SK-N-SH (cell line): ENCODE results near the gene SSUH2. TPM values are rescaled to one million over a fixed set of nuclear protein-coding genes. Genes with fewer than 3 reads are reported as not detected.
"Not testable (repeated sequence)": the region's sequence is repeated elsewhere in the genome, so short reads cannot be mapped to it uniquely, and the experiment has no call there.

Experiments used
- CTCF ChIA-PET: fragments of 300-600, 350-600 bp; formaldehyde crosslinking; extraction: SDS; loops from one replicate; lab custom pipeline; 2021; lab: Yijun Ruan, JAX
- POLR2A ChIA-PET: fragments of 350-600 bp; sonication (Branson Sonifier 250); formaldehyde crosslinking; extraction: SDS; loops from one replicate; lab custom pipeline; 2020; ENCODE audit warnings: antibody characterized with exemption, inconsistent platforms; lab: Yijun Ruan, JAX
- DNase-seq: peaks from one replicate; pipeline ENCODE4 v3.0.0; 2012
- H2AFZ ChIP-seq: fragments of 200-600 bp; sonication (generic); 2 replicates; pipeline ENCODE4 v1.8.1; 2016; ENCODE audit warnings: antibody characterized with exemption, mild to moderate bottlenecking, low read depth
- H3F3A ChIP-seq: fragments of 200-600 bp; sonication (generic); replicated peaks from 2 replicates; pipeline ENCODE3; 2016; ENCODE audit warnings: antibody characterized with exemption, mild to moderate bottlenecking; ENCODE audit not compliant: insufficient read depth
- H3K27ac ChIP-seq, 2 experiments: fragments of 200-500 bp in 1 of 2; fragments of 200-600 bp in 1 of 2; sonication (Bioruptor generic) in 1 of 2; sonication (generic), shearing (Covaris generic) in 1 of 2; 2 replicates each; pipeline versions ENCODE4 v1.5.1 to v1.6.1; 2014 to 2016; ENCODE audit warnings: low read depth in 2 of 2, inconsistent platforms in 1 of 2, low read length in 1 of 2, mild to moderate bottlenecking in 1 of 2, mixed read lengths in 1 of 2
- H3K27me3 ChIP-seq: fragments of 200-600 bp; sonication (generic), shearing (Covaris generic); 2 replicates; pipeline ENCODE4 v1.6.1; 2016; ENCODE audit warnings: mixed run types; ENCODE audit not compliant: insufficient read depth
- H3K36me3 ChIP-seq, 2 experiments: fragments of 200-500 bp in 1 of 2; fragments of 200-600 bp in 1 of 2; sonication (Bioruptor generic) in 1 of 2; sonication (generic) in 1 of 2; replicated peaks in 1 of 2; 2 replicates each; pipeline versions ENCODE3 to v1.5.1; 2014 to 2016; ENCODE audit warnings: low read length in 1 of 2, mild to moderate bottlenecking in 1 of 2; ENCODE audit not compliant: insufficient read depth in 2 of 2, control insufficient read depth in 1 of 2
- H3K4me1 ChIP-seq, 2 experiments: fragments of 200-500 bp in 1 of 2; fragments of 200-600 bp in 1 of 2; sonication (Bioruptor generic) in 1 of 2; sonication (generic), shearing (Covaris generic) in 1 of 2; 2 replicates each; pipeline versions ENCODE4 v1.5.1 to v1.6.1; 2014 to 2016; ENCODE audit warnings: low read depth in 1 of 2, low read length in 1 of 2, mixed run types in 1 of 2; ENCODE audit not compliant: insufficient read depth in 2 of 2, control insufficient read depth in 1 of 2
- H3K4me2 ChIP-seq: fragments of 200-600 bp; sonication (generic), shearing (Covaris generic); 2 replicates; pipeline ENCODE4 v1.6.1; 2017; ENCODE audit warnings: mixed run types
- H3K4me3 ChIP-seq, 2 experiments: fragments of 200-500 bp in 1 of 2; fragments of 200-600 bp in 1 of 2; sonication (Bioruptor generic) in 1 of 2; sonication (generic), shearing (Covaris generic) in 1 of 2; 2 replicates each; pipeline versions ENCODE4 v1.5.1 to v1.8.1; 2014 to 2016; ENCODE audit warnings: low read depth in 2 of 2, inconsistent platforms in 1 of 2, low read length in 1 of 2, mild to moderate bottlenecking in 1 of 2, mixed read lengths in 1 of 2, moderate library complexity in 1 of 2
- H3K79me2 ChIP-seq: fragments of 200-600 bp; sonication (generic); 2 replicates; pipeline ENCODE4 v1.8.1; 2017; ENCODE audit warnings: mild to moderate bottlenecking; ENCODE audit not compliant: insufficient read depth
- H3K9ac ChIP-seq: fragments of 200-600 bp; sonication (generic); 2 replicates; pipeline ENCODE4 v1.6.1; 2017; ENCODE audit warnings: mixed run types
- H3K9me2 ChIP-seq: fragments of 200-600 bp; sonication (generic); 2 replicates; pipeline ENCODE4 v1.6.1; 2017; ENCODE audit warnings: mixed run types
- H3K9me3 ChIP-seq: fragments of 200-600 bp; sonication (generic); 2 replicates; pipeline ENCODE4 v1.6.1; 2017; ENCODE audit warnings: mixed run types, mild to moderate bottlenecking, moderate library complexity
- H4K20me1 ChIP-seq: fragments of 200-600 bp; sonication (generic); 2 replicates; pipeline ENCODE4 v1.6.1; 2017; ENCODE audit warnings: mild to moderate bottlenecking, mixed run types; ENCODE audit not compliant: insufficient read depth
- ELF1 ChIP-seq: IDR thresholded peaks from 2 replicates; pipeline ENCODE4 v1.4.0; 2012
- EZH2phosphoT487 ChIP-seq: fragments of 200-600 bp; sonication (generic); IDR thresholded peaks from 2 replicates; pipeline ENCODE4 v1.6.1; 2017; ENCODE audit warnings: low read depth, mixed run types, mild to moderate bottlenecking, antibody characterized with exemption, moderate library complexity, borderline replicate concordance
- FOXJ3 ChIP-seq: sonication (generic); formaldehyde crosslinking; IDR thresholded peaks from 2 replicates; pipeline ENCODE4 v1.5.1; 2020; ENCODE audit warnings: mild to moderate bottlenecking, missing genetic modification reagents
- FOXM1 ChIP-seq: IDR thresholded peaks from 2 replicates; pipeline ENCODE4 v1.4.0; 2012; ENCODE audit warnings: low read depth, mild to moderate bottlenecking
- NRF1 ChIP-seq: IDR thresholded peaks from 2 replicates; pipeline ENCODE4 v1.6.1; 2012; ENCODE audit warnings: low read depth, mild to moderate bottlenecking, low read length
- RCOR1 ChIP-seq: fragments of 150-350 bp; IDR thresholded peaks from 2 replicates; pipeline ENCODE4 v1.6.1; 2017; ENCODE audit warnings: antibody characterized with exemption, low read length
- RXRA ChIP-seq: IDR thresholded peaks from 2 replicates; pipeline ENCODE4 v1.4.0; 2012; ENCODE audit warnings: low read depth, mild to moderate bottlenecking, borderline replicate concordance
- TEAD4 ChIP-seq: IDR thresholded peaks from 2 replicates; pipeline ENCODE4 v1.4.0; 2012; ENCODE audit warnings: mild to moderate bottlenecking, borderline replicate concordance; ENCODE audit not compliant: insufficient read depth
- WGBS: methylation state at CpG from one replicate; pipeline ENCODE4 v1.1.6; 2017; ENCODE audit warnings: low lambda C conversion rate; 5-methylcytosine and 5-hydroxymethylcytosine counted together
- polyA plus RNA-seq, 3 experiments: library from polyadenylated mRNA; depleted of rRNA; stranded (reverse); fragments of >200 nt; gene quantifications; 2 replicates each; pipeline ENCODE4 v1.2.3, GENCODE V29; 2012
- TF ChIP-seq, protein P1 (sequence below): IDR thresholded peaks from 2 replicates; pipeline ENCODE4 v1.4.0; 2012; ENCODE audit warnings: low read depth, borderline replicate concordance
- TF ChIP-seq, protein P2 (sequence below): IDR thresholded peaks from 2 replicates; pipeline ENCODE4; 2012

SSUH2 gene
- polyA plus RNA-seq, 1 of the 3 experiments (the other 2 are of a cell fraction): 0.18 TPM

DNA sequence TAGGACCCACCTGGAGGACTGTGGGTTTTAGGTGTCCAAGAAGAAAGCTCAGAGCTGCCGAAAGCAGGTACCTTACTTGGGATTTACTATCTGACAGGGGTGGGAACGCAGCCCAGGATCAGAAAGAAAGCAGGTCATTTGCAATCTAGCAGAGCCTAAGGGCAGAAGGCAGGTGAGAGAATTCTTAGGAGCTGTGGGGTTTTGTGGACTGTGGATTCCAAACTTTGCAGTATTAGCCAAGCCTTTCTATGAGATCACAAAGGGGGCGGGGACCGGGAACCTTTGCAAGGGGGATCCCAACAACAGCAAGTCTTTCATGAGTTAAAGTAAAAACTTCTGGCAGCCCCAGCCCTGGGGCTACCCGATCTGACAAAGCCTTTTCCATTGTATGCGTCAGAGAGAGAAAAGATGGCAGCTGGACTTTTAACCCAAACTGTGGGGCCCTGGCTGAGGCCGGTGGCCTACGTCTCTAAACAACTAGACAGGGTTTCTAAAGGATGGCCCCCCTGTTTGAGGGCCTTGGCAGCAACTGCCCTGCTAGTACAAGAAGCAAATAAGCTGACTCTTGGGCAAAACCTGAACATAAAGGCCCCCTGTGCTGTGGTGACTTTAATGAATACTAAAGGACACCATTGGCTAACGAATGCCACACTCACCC lies 37.4 kb upstream of the SSUH2 start:
- H2AFZ ChIP-seq, H3K9ac ChIP-seq, H3K79me2 ChIP-seq, H3K9me3 ChIP-seq, H4K20me1 ChIP-seq, POLR2A ChIA-PET, H3K36me3 ChIP-seq, H3K4me2 ChIP-seq, H3K4me1 ChIP-seq, H3K27me3 ChIP-seq, H3K4me3 ChIP-seq, DNase-seq, H3F3A ChIP-seq, H3K27ac ChIP-seq, H3K9me2 ChIP-seq: not testable (repeated sequence)
- CTCF ChIA-PET: interaction anchor here (0.6 kb wide), 1 partner anchor 37 kb away, joined by 3 read pairs; no protein-coding TSS in a partner anchor
- 93% methylated on average over 7 of the region's 9 CpGs for whole genome bisulfite sequencing

DNA sequence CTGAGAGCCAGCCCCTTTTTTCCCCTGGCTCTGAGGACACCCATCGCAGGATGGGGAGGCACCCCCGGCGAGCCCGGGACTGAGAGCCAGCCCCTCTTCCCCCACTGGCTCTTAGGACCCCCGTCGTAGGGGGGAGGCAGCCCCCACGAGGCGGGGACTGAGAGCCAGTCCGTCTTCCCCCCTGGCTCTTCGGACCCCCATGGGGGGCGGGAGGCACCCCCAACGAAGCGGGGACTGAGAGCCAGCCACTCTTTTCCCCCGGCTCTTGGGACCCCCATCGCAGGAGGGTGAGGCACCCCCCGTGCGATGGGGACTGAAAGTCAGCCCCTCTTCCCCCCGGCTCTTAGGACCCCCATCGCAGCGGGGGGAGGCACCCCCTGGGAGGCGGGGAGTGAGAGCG lies 36.8 kb upstream of the SSUH2 start:
- POLR2A ChIA-PET: no interaction called here
- no peak for TF ChIP-seq FOXM1
- TF ChIP-seq NRF1: no peak
- no peak for TF ChIP-seq RXRA
- no peak for TF ChIP-seq TEAD4
- no peak for TF ChIP-seq RCOR1
- TF ChIP-seq, protein P1, sequence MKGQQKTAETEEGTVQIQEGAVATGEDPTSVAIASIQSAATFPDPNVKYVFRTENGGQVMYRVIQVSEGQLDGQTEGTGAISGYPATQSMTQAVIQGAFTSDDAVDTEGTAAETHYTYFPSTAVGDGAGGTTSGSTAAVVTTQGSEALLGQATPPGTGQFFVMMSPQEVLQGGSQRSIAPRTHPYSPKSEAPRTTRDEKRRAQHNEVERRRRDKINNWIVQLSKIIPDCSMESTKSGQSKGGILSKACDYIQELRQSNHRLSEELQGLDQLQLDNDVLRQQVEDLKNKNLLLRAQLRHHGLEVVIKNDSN: no peak
- no peak for TF ChIP-seq EZH2phosphoT487
- TF ChIP-seq FOXJ3 (CRISPR knock-in tag): no peak
- no peak for TF ChIP-seq ELF1
- TF ChIP-seq, protein P2, sequence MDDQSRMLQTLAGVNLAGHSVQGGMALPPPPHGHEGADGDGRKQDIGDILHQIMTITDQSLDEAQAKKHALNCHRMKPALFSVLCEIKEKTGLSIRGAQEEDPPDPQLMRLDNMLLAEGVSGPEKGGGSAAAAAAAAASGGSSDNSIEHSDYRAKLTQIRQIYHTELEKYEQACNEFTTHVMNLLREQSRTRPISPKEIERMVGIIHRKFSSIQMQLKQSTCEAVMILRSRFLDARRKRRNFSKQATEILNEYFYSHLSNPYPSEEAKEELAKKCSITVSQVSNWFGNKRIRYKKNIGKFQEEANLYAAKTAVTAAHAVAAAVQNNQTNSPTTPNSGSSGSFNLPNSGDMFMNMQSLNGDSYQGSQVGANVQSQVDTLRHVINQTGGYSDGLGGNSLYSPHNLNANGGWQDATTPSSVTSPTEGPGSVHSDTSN: no peak
- TF ChIP-seq, all 33 proteins: peak for 0

DNA sequence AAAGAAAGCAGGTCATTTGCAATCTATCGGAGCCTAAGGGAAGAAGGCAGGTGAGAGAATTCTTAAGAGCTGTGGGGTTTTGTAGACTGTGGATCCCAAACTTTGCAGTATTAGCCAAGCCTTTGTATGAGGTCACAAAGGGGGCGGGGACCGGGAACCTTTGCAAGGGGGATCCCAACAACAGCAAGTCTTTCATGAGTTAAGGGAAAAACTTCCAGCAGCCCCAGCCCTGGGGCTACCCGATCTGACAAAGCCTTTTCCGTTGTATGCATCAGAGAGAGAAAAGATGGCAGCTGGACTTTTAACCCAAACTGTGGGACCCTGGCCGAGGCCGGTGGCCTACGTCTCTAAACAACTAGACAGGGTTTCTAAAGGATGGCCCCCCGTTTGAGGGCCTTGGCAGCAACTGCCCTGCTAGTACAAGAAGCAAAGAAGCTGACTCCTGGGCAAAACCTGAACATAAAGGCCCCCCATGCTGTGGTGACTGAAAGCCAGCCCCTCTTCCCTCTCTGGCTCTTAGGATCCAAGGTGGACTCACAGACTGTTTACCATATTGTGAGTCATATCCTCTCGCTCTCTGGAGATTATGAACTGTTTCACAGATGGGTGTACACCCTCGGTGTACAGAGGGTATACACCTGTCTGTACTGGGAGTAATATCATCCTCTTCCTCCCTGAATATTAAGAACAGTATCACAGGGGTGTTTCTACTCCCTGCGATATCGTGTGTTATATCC lies 35.4 kb upstream of the SSUH2 start:
- POLR2A ChIA-PET, H4K20me1 ChIP-seq, H3F3A ChIP-seq, H3K79me2 ChIP-seq, H2AFZ ChIP-seq, H3K27me3 ChIP-seq, H3K4me1 ChIP-seq, H3K27ac ChIP-seq, H3K36me3 ChIP-seq, H3K9ac ChIP-seq, H3K4me3 ChIP-seq, H3K9me3 ChIP-seq, H3K9me2 ChIP-seq, CTCF ChIA-PET, DNase-seq, H3K4me2 ChIP-seq: not testable (repeated sequence)
- WGBS: 57% methylated on average over 11 of the region's 13 CpGs

More for the DNA sequence above, 36.8 kb upstream of the SSUH2 start:
- no peaks in the 10 kb centered on the region for H3F3A ChIP-seq
- H3K27me3 ChIP-seq: no peaks in the 10 kb centered on the region
- peak; percentile 49 for DNase-seq
- H3K27ac ChIP-seq: no peak overlapping the region
- H3K4me1 ChIP-seq: no peaks in the 10 kb centered on the region; a peak in 1 of 4 replicates
- no peak overlapping the region for H2AFZ ChIP-seq
- H3K4me3 ChIP-seq: peak overlapping the region in 1 of 2 experiments; percentile 9; a peak in 1 of 4 replicates
- H3K9ac ChIP-seq: no peak overlapping the region
- H3K9me3 ChIP-seq: no peaks in the 10 kb centered on the region
- H4K20me1 ChIP-seq: no peaks in the 10 kb centered on the region
- no peak overlapping the region for H3K4me2 ChIP-seq
- H3K36me3 ChIP-seq: no peaks in the 10 kb centered on the region
- no peaks in the 10 kb centered on the region for H3K79me2 ChIP-seq
- no peaks in the 10 kb centered on the region for H3K9me2 ChIP-seq
- 60% methylated on average over 1 of the region's 22 CpGs for WGBS
- CTCF ChIA-PET: no interaction called here
